Measurements from ENCODE around the gene EDN3.
"Not testable (repeated sequence)": the region's sequence is repeated elsewhere in the genome, so short reads cannot be mapped to it uniquely, and the experiment has no call there.

Gene EDN3

GRCh38 chr20:59333260-59333845, 32.9 kb downstream of the EDN3 start:
- DNase-seq (ENCODE audit: low read depth) = no peak
- no peak overlapping the region for H3K4me3 ChIP-seq (ENCODE audit: low read depth, low read length)
- TF ChIP-seq CTCF (IDR thresholded peaks at IDR 0.05; ENCODE audit: control insufficient read depth, extremely low read depth, insufficient read depth) = no peak

- DNase-seq (ENCODE audit: low read depth) = no peak
Measured at GRCh38 chr20:59333951-59334350, 33.5 kb downstream of the EDN3 start.

GRCh38 chr20:59334651-59335300, 34.4 kb downstream of the EDN3 start:
- no peak overlapping the region for H3K4me3 ChIP-seq (ENCODE audit: low read depth, low read length)
- no peak for DNase-seq (ENCODE audit: low read depth)
- TF ChIP-seq CTCF (IDR thresholded peaks at IDR 0.05; ENCODE audit: control insufficient read depth, extremely low read depth, insufficient read depth) = no peak

More at GRCh38 chr20:59333951-59334350, 33.5 kb downstream of the EDN3 start:
- TF ChIP-seq CTCF (IDR thresholded peaks at IDR 0.05; ENCODE audit: control insufficient read depth, extremely low read depth, insufficient read depth) = no peak
- H3K4me3 ChIP-seq (ENCODE audit: low read depth, low read length) = no peak overlapping the region

GRCh38 chr20:59335377-59335776, 35.0 kb downstream of the EDN3 start:
- H3K4me3 ChIP-seq (ENCODE audit: low read depth, low read length) = no peak overlapping the region
- no peak for DNase-seq (ENCODE audit: low read depth)
- no peak for TF ChIP-seq CTCF (IDR thresholded peaks at IDR 0.05; ENCODE audit: control insufficient read depth, extremely low read depth, insufficient read depth)

- no peak for TF ChIP-seq CTCF (IDR thresholded peaks at IDR 0.05; ENCODE audit: control insufficient read depth, extremely low read depth, insufficient read depth)
- H3K4me3 ChIP-seq (ENCODE audit: low read depth, low read length) = no peak overlapping the region
- no peak for DNase-seq (ENCODE audit: low read depth)
Measured at GRCh38 chr20:59336540-59336939, 36.1 kb downstream of the EDN3 start.

GRCh38 chr20:59338444-59338843, 38.0 kb downstream of the EDN3 start:
- not testable (repeated sequence) for H3K4me3 ChIP-seq (ENCODE audit: low read depth, low read length); DNase-seq (ENCODE audit: low read depth)

GRCh38 chr20:59340201-59340885, 39.9 kb downstream of the EDN3 start:
- no peak for TF ChIP-seq CTCF (IDR thresholded peaks at IDR 0.05; ENCODE audit: control insufficient read depth, extremely low read depth, insufficient read depth)
- DNase-seq (ENCODE audit: low read depth) = no peak
- no peak overlapping the region for H3K4me3 ChIP-seq (ENCODE audit: low read depth, low read length)

- not testable (repeated sequence) for H3K4me3 ChIP-seq (ENCODE audit: low read depth, low read length); DNase-seq (ENCODE audit: low read depth)
Measured at GRCh38 chr20:59341285-59342022, 41.0 kb downstream of the EDN3 start.
